Loucy (cell line): Measurements from ENCODE around the gene CKMT2.
A peak's percentile ranks its signal among the peaks of the same experiment; 100 is the strongest.

Experiments
- H2AFZ ChIP-seq: fragments of 200-600 bp; sonication (generic); 2 replicates; pipeline ENCODE4 v1.6.0; 2016; ENCODE audit warnings: antibody characterized with exemption, mild to moderate bottlenecking, low read length, moderate library complexity
- H3F3A ChIP-seq: fragments of 200-600 bp; 2 replicates; pipeline ENCODE4 v1.6.0; 2016; ENCODE audit warnings: antibody characterized with exemption, low read depth, mild to moderate bottlenecking
- H3K27me3 ChIP-seq: fragments of 200-600 bp; sonication (generic); 2 replicates; pipeline ENCODE4 v1.6.1; 2014; ENCODE audit warnings: low read length, mild to moderate bottlenecking; ENCODE audit not compliant: insufficient read depth, poor library complexity, severe bottlenecking
- H3K36me3 ChIP-seq: fragments of 200-600 bp; sonication (generic); 2 replicates; pipeline ENCODE4 v1.6.1; 2016; ENCODE audit warnings: low read length; ENCODE audit not compliant: insufficient read depth
- H3K4me1 ChIP-seq: fragments of 200-600 bp; sonication (generic); 2 replicates; pipeline ENCODE4 v1.5.1; 2014; ENCODE audit warnings: low read length, mild to moderate bottlenecking; ENCODE audit not compliant: insufficient read depth, poor library complexity, severe bottlenecking
- H3K4me2 ChIP-seq: fragments of 200-600 bp; sonication (generic); 2 replicates; pipeline ENCODE4 v1.6.0; 2014; ENCODE audit warnings: antibody characterized with exemption, low read length, low read depth, mild to moderate bottlenecking; ENCODE audit not compliant: poor library complexity, severe bottlenecking
- H3K4me3 ChIP-seq: fragments of 200-600 bp; sonication (generic); 2 replicates; pipeline ENCODE4 v1.5.1; 2014; ENCODE audit warnings: low read length, mild to moderate bottlenecking, mixed read lengths; ENCODE audit not compliant: poor library complexity, severe bottlenecking
- H3K79me2 ChIP-seq: fragments of 200-600 bp; sonication (generic); 2 replicates; pipeline ENCODE4 v1.6.1; 2014; ENCODE audit warnings: low read length; ENCODE audit not compliant: insufficient read depth
- H3K9ac ChIP-seq: fragments of 200-600 bp; sonication (generic); 2 replicates; pipeline ENCODE4 v1.6.0; 2014; ENCODE audit warnings: mild to moderate bottlenecking, low read depth, low read length, moderate library complexity; ENCODE audit not compliant: poor library complexity, severe bottlenecking
- H3K9me2 ChIP-seq: fragments of 200-600 bp; sonication (generic); replicated peaks from 2 replicates; pipeline ENCODE4 v1.6.1; 2016; ENCODE audit warnings: low read depth, low read length, mixed read lengths
- H3K9me3 ChIP-seq: fragments of 200-600 bp; sonication (generic); 2 replicates; pipeline ENCODE4 v1.6.1; 2014; ENCODE audit warnings: mild to moderate bottlenecking, antibody characterized with exemption, low read length, low read depth; ENCODE audit not compliant: insufficient read depth
- H4K20me1 ChIP-seq: fragments of 200-600 bp; sonication (generic); 2 replicates; pipeline ENCODE4 v1.6.0; 2014; ENCODE audit warnings: antibody characterized with exemption, low read length, mild to moderate bottlenecking; ENCODE audit not compliant: insufficient read depth, poor library complexity, severe bottlenecking
- EZH2phosphoT487 ChIP-seq: fragments of 200-600 bp; IDR thresholded peaks from 2 replicates; pipeline ENCODE4 v1.6.1; 2018; ENCODE audit warnings: antibody characterized with exemption, mild to moderate bottlenecking, moderate library complexity, borderline replicate concordance
- TF ChIP-seq, protein P1 (sequence below): fragments of 200-600 bp; sonication (generic); conservative IDR thresholded peaks from 2 replicates; pipeline ENCODE4 v1.5.1; 2014; ENCODE audit warnings: mild to moderate bottlenecking, antibody characterized with exemption, low read length

The CKMT2 gene

DNA sequence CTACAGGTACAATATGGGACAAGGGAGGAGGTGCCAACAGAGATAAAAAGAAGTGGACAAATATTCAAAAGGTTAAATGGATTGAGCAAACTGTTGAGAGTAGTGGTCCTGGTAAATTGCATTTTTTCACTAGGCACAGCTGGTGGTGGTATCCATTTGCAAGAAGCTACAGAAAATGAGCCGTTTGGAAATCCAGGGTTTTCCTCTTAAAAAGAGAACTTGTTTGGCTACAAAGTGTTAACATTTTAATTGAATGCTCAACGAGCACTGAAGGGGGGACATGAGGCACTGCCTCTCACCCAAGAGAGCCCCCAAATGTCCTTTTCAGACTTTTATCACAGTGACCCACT is 67.8 kb downstream of the CKMT2 start:
- Histone ChIP-seq H3K4me1 (peaks cover 35% of the 10 kb centered on the region), H3K9me3 (no peaks in the 10 kb centered on the region), H3K4me3 (peak overlapping the region; percentile 89), H3K36me3 (no peaks in the 10 kb centered on the region), H3K4me2 (peak overlapping the region; percentile 91), H3K9me2 (no peaks in the 10 kb centered on the region), H3K79me2 (peaks cover 48% of the 10 kb centered on the region), H4K20me1 (peaks cover 2% of the 10 kb centered on the region), H2AFZ (peak overlapping the region; percentile 96), H3K27me3 (no peaks in the 10 kb centered on the region), H3F3A (no peaks in the 10 kb centered on the region), H3K9ac (peak overlapping the region; percentile 92)
- TF ChIP-seq EZH2phosphoT487 = no peak
- TF ChIP-seq, protein P1, sequence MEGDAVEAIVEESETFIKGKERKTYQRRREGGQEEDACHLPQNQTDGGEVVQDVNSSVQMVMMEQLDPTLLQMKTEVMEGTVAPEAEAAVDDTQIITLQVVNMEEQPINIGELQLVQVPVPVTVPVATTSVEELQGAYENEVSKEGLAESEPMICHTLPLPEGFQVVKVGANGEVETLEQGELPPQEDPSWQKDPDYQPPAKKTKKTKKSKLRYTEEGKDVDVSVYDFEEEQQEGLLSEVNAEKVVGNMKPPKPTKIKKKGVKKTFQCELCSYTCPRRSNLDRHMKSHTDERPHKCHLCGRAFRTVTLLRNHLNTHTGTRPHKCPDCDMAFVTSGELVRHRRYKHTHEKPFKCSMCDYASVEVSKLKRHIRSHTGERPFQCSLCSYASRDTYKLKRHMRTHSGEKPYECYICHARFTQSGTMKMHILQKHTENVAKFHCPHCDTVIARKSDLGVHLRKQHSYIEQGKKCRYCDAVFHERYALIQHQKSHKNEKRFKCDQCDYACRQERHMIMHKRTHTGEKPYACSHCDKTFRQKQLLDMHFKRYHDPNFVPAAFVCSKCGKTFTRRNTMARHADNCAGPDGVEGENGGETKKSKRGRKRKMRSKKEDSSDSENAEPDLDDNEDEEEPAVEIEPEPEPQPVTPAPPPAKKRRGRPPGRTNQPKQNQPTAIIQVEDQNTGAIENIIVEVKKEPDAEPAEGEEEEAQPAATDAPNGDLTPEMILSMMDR = no peak

DNA sequence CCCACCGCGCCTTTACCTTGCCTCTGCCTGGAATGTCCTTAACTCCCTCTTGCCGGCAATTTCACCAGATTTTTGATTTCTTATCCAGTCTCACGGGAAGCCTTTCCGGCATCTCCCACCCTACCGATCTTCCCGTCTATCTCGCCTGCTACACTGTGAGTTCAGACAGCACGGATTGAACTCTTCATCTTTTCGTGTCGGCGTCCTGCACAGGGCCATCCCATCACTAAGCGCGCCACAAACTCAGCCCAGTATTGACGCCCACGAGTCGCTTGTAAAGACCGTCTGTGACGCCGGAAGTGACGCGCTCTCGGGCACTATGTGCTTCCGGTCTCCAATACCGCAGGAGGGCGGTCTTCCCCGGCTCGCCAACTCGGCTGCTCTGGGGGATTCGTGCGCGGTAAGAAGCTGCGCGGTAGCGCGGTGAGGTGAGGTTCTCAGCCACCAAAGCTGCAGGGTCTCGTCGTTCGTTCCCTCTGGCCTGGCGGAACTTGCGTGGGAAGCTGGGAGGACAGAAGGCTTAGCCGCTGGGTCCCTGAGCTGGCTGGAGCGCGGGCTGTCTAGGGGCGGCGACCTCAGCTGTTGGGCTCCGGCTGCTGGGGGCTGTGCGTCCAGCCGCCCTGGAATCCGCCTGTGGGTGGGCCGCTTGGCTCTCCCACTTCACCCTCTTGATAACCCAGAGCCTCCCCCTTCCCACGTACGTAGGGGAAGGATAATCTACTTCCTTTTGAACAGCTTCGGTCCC is 68.3 kb downstream of the CKMT2 start, which contains the start of gene ZCCHC9:
Gene ZCCHC9 (plus strand): TSS at position 317 of the 745 bp plus-strand sequence. CDS start 3,171 bp downstream, outside the sequence.
- Histone ChIP-seq H3K4me2 (peak within 1 kb of the TSS; percentile 91), H3F3A (no peaks in the 10 kb centered on the region), H3K9me3 (no peaks in the 10 kb centered on the region), H3K9ac (peak within 1 kb of the TSS; percentile 92), H3K4me1 (peaks cover 35% of the 10 kb centered on the region), H2AFZ (peak within 1 kb of the TSS; percentile 96), H3K9me2 (no peaks in the 10 kb centered on the region), H3K79me2 (peaks cover 48% of the 10 kb centered on the region), H4K20me1 (peaks cover 2% of the 10 kb centered on the region), H3K4me3 (peak within 1 kb of the TSS; percentile 89), H3K27me3 (no peaks in the 10 kb centered on the region), H3K36me3 (no peaks in the 10 kb centered on the region)
- TF ChIP-seq, protein P1 = no peak; the same call in 1 of the 2 replicates
- no peak for TF ChIP-seq EZH2phosphoT487

DNA sequence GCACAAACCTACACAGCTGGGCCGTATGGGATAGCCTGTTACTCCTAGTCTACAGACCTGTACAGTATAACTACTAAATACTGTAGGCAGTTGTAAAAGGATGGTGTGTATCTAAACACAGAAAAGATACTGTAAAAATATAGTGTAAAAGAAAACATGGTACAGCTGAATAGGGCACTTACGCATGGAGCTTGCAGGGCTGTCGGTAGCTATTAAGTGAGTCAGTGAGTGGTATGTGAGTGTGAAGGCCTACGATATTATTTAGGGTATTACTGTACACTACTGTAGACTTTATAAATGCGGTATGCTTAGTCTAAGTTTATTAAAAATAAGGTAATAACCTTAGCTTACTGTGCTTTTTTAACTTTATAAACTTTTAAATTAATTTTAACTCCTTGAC is 69.5 kb downstream of the CKMT2 start:
- no peaks in the 10 kb centered on the region for H3K9me2 ChIP-seq
- H2AFZ ChIP-seq = no peak overlapping the region
- H3K9ac ChIP-seq = peak overlapping the region; percentile 92
- no peaks in the 10 kb centered on the region for H3K36me3 ChIP-seq
- TF ChIP-seq, protein P1 = no peak
- no peak for TF ChIP-seq EZH2phosphoT487
- no peaks in the 10 kb centered on the region for H3F3A ChIP-seq
- peaks cover 2% of the 10 kb centered on the region for H4K20me1 ChIP-seq
- no peaks in the 10 kb centered on the region for H3K27me3 ChIP-seq
- H3K9me3 ChIP-seq = no peaks in the 10 kb centered on the region
- H3K79me2 ChIP-seq = peaks cover 48% of the 10 kb centered on the region
- peak overlapping the region; percentile 89 for H3K4me3 ChIP-seq
- H3K4me2 ChIP-seq = peak overlapping the region; percentile 91
- H3K4me1 ChIP-seq = peaks cover 35% of the 10 kb centered on the region
